Measurements from ENCODE around the gene NOM1. TPM values are rescaled to one million over a fixed set of nuclear protein-coding genes. Genes with fewer than 3 reads are reported as not detected.
A peak's percentile ranks its signal among the peaks of the same experiment; 100 is the strongest.
"Not testable (repeated sequence)": the region's sequence is repeated elsewhere in the genome, so short reads cannot be mapped to it uniquely, and the experiment has no call there.

Gene NOM1, protein sequence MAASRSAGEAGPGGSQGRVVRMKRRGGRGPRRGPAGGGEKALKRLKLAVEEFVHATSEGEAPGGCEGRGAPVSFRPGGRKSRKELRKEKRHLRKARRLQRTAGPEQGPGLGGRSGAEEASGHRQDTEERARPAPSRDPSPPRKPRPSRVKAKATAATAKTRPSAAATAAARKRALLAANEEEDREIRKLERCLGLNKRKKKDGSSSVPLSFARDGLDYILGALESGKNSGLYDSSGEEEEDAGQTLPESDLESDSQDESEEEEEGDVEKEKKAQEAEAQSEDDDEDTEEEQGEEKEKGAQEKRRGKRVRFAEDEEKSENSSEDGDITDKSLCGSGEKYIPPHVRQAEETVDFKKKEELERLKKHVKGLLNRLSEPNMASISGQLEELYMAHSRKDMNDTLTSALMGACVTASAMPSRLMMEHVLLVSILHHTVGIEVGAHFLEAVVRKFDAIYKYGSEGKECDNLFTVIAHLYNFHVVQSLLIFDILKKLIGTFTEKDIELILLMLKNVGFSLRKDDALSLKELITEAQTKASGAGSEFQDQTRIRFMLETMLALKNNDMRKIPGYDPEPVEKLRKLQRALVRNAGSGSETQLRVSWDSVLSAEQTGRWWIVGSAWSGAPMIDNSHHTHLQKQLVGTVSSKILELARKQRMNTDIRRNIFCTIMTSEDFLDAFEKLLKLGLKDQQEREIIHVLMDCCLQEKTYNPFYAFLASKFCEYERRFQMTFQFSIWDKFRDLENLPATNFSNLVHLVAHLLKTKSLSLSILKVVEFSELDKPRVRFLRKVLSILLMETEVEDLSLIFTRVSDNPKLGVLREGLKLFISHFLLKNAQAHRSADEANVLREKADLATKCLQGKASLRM
- total RNA-seq (2014; rRNA removed; shearing (Covaris generic)), result 10.7 and 15.1 TPM in 2 replicates
- 33.1 and 61.8 TPM in 2 replicates for polyA plus RNA-seq (2014; cell fraction: nucleus; rRNA removed)

DNA sequence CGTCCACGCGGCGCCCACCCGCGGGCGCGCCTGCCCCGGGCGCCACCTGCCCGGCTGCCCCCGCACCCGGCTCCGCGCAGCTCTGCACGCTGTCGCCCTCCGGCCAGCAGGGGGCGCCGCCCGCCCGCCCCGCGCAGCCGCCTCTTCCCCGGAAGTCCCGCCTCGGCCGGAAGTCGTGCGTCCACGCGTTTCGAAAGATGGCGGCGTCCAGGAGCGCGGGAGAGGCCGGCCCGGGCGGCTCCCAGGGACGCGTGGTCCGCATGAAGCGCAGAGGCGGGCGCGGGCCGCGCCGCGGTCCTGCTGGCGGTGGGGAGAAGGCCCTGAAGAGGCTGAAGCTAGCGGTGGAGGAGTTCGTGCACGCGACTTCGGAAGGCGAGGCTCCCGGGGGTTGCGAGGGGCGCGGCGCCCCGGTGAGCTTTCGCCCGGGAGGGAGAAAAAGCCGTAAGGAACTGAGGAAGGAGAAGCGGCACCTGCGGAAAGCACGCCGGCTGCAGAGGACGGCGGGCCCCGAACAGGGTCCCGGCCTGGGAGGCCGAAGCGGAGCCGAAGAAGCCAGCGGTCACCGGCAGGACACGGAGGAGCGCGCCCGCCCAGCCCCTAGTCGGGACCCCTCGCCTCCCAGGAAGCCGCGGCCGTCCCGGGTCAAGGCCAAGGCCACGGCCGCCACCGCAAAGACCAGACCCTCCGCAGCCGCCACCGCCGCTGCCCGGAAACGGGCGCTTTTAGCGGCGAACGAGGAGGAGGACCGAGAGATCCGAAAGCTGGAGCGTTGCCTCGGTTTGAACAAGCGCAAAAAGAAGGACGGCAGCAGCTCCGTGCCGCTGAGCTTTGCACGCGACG lies at the start of gene NOM1:
TSS of gene NOM1 (plus strand) at position 172 of the 840 bp plus-strand sequence. CDS start at position 198, 26 bp downstream.
- DNase-seq (ENCODE audit: extremely low read depth, low read depth), result peak; percentile 85

DNA sequence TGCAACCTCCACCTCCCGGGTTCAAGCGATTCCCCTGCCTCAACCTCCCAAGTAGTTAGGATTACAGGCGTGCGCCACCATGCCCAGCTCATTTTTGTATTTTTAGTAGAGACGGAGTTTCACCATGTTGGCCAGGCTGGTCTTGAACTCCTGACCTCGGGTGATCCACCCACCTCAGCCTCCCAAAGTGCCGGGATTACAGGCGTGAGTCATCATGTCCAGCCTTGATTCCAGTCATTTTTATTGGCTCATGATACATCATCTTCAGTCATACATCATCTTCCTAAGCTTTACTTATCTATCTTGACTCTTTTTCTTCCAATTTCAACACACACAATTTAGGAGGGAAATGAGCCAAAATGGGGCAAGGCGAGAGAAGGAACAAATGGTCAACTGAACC lies 49.4 kb upstream of the NOM1 start:
- DNase-seq (ENCODE audit: extremely low read depth, low read depth), result not testable (repeated sequence)

GRCh38 chr7:156903232-156903909 lies 46.1 kb upstream of the NOM1 start:
- no peak for DNase-seq (ENCODE audit: extremely low read depth, low read depth)

DNA sequence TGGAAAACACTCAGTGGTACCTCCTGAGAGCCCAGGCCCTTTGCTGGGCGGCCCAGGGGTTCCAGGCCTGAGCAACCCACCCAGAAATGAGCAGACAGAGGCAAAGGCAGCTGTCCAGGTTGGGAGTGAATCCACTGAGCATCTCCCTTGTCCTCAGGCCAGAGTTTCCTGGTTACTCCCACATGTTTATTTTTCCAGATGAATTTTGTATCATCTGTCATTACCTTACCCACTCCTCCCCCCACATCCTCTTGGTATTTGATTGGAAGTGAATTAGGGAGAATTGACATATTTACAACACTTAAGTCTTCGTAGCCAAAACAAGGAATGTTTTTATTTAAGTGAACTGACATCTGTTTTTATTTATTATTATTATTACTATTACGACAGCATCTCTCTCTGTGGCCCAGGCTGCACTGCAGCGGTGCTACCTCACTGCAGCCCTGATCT lies 43.3 kb upstream of the NOM1 start:
- DNase-seq (ENCODE audit: extremely low read depth, low read depth), result no peak

- DNase-seq (ENCODE audit: extremely low read depth, low read depth), result no peak
These were observed 41.9 kb upstream of the NOM1 start for GRCh38 chr7:156907656-156908055.

- not testable (repeated sequence) for DNase-seq (ENCODE audit: extremely low read depth, low read depth)
These were observed 39.8 kb upstream of the NOM1 start for GRCh38 chr7:156909574-156910252.

- DNase-seq (ENCODE audit: extremely low read depth, low read depth), result no peak
These were observed 30.9 kb upstream of the NOM1 start for GRCh38 chr7:156918635-156919034.

- DNase-seq (ENCODE audit: extremely low read depth, low read depth), result no peak
These were observed 30.3 kb upstream of the NOM1 start for GRCh38 chr7:156919132-156919713.

DNA sequence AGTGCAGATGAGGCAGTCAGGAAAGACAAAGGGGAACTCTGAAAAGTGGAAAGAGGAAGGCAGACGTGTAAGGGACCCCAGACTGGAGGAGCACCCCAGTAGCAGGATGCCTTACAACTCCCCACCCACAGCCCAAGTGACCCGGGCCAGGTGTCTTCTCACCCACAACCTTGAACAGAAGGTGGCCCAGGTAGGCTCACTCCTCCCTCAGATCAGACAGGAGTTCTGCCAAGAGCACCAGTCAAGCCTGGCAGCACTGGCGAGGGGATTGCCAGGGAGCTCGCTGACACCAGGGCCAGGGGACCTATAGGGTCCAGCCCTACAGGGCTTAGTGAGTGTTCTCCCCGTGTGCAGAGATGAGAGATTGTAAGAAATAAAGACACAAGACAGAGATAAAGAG lies 29.4 kb upstream of the NOM1 start:
- no peak for DNase-seq (ENCODE audit: extremely low read depth, low read depth)

GRCh38 chr7:156920487-156921373 lies 28.8 kb upstream of the NOM1 start:
- DNase-seq (ENCODE audit: extremely low read depth, low read depth), result not testable (repeated sequence)

GRCh38 chr7:156922304-156922703 lies 27.2 kb upstream of the NOM1 start:
- DNase-seq (ENCODE audit: extremely low read depth, low read depth), result not testable (repeated sequence)

DNA sequence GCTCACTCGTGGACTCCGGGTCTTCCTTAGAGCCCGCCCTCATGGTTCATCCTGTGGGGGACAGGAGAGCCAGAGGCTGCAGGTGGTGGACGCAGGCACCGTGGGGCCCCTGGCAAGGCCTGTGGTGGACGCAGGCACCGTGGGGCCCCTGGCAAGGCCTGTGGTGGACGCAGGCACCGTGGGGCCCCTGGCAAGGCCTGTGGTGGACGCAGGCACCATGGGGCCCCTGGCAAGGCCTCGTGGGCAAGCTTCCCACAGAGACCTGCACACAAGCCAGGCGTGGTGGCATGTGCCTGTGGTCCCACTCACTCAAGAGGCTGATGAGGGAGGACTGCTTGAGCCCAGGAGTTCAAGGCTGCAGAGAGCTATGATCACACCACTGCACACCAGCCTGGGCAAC lies 23.7 kb upstream of the NOM1 start:
- DNase-seq (ENCODE audit: extremely low read depth, low read depth), result not testable (repeated sequence)

- DNase-seq (ENCODE audit: extremely low read depth, low read depth), result no peak
These were observed 21.7 kb upstream of the NOM1 start for GRCh38 chr7:156927571-156928405.

DNA sequence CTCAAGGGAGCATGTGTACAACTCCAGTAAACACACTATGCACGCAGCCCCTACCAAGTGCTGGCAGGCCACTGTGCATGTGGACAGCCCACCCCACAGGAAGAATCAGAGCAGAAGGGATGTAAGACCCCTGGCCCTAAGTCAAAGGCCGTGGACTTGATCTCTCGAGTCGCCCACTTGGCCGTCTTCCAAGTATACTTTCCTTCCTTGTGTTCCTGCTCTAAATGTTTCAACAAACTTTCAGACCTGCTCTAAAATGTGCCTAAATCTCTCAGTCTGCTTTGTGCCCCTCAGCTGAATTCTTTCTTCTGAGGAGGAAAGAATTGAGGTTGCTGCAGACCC lies 21.1 kb upstream of the NOM1 start:
- no peak for DNase-seq (ENCODE audit: extremely low read depth, low read depth)

DNA sequence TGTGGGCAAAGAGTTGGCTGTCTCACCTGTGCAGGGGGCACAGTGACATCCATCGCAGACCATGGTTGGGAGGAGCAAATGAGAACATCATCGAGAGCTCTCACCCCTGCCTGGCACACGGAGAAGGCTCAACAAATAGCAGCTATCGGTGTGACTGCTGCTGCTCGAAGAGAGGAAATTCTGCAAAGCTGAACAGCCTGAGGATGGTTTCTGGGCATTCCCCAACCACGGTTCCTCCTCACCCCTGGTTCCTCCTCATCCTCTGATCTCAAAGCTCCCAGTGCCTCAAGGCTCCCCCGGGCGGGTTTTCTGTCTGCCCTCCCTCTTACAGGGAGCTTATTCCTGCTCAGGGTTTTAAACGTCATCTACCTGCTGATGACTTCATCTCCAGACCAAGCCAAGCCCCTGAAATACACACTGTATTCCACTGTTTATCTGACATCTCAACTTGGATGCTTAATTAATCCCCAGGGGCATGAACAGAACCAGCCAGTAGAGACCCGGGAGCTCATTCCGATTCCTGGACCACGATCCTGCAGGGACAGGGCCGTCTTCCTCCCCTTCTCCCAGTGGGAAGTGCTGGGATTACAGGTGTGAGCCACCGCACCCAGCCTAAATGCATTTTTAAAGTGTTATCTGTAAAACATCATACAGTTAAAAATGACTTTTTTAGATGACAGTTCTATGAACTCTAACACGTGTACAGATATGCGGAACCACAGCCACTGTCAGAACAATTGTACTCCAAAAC lies 19.5 kb upstream of the NOM1 start:
- DNase-seq (ENCODE audit: extremely low read depth, low read depth), result no peak

GRCh38 chr7:156932006-156932405 lies 17.5 kb upstream of the NOM1 start:
- no peak for DNase-seq (ENCODE audit: extremely low read depth, low read depth)

Measured in NCI-H460 (cell line).